OCI-LY7 (cell line): ENCODE data around the gene NOM1. TPM values are rescaled to one million over a fixed set of nuclear protein-coding genes. Genes with fewer than 3 reads are reported as not detected.

ENCODE experiments used
- BruUV-seq: library from RNA; stranded (reverse); fragments of 400-500 nt; replicated peaks from 2 replicates; lab custom pipeline; 2021; lab: Mats Ljungman, UMichigan
- CTCF ChIA-PET: fragments of 300-600 bp; sonication (Branson Sonifier 250); formaldehyde crosslinking; loops from one replicate; lab custom pipeline; 2022; ENCODE audit warnings: antibody characterized with exemption; ENCODE audit not compliant: unreplicated experiment; lab: Charles Lee
- POLR2A ChIA-PET: fragments of 300-600 bp; sonication (Branson Sonifier 250); formaldehyde crosslinking; loops from one replicate; lab custom pipeline; 2022; ENCODE audit warnings: antibody characterized with exemption; lab: Charles Lee
- DNase-seq: peaks from one replicate; pipeline ENCODE4 v3.0.0-alpha.2; 2015; ENCODE audit warnings: low spot score
- H2AFZ ChIP-seq: fragments of 200-600 bp; sonication (generic), shearing (Covaris generic); 2 replicates; pipeline ENCODE4 v1.6.1; 2014; ENCODE audit warnings: mild to moderate bottlenecking, antibody characterized with exemption, low read length, moderate library complexity
- H3K27ac ChIP-seq: fragments of 200-600 bp; sonication (generic); 2 replicates; pipeline ENCODE4 v1.5.1; 2014; ENCODE audit warnings: mixed run types, low read depth, mild to moderate bottlenecking, moderate library complexity, low read length, inconsistent platforms; ENCODE audit not compliant: poor library complexity, severe bottlenecking
- H3K36me3 ChIP-seq: fragments of 200-600 bp; sonication (generic); 2 replicates; pipeline ENCODE4 v1.6.1; 2014; ENCODE audit warnings: mild to moderate bottlenecking, antibody characterized with exemption, low read length, moderate library complexity, mixed read lengths; ENCODE audit not compliant: insufficient read depth
- H3K4me1 ChIP-seq: fragments of 200-600 bp; sonication (generic); 2 replicates; pipeline ENCODE4 v1.5.1; 2014; ENCODE audit warnings: mild to moderate bottlenecking, low read length; ENCODE audit not compliant: insufficient read depth, poor library complexity, severe bottlenecking
- H3K4me2 ChIP-seq: fragments of 200-600 bp; sonication (generic); 2 replicates; pipeline ENCODE4 v1.6.1; 2014; ENCODE audit warnings: mild to moderate bottlenecking, low read length
- H3K4me3 ChIP-seq: fragments of 200-600 bp; sonication (generic); 2 replicates; pipeline ENCODE4 v1.5.1; 2014; ENCODE audit warnings: mild to moderate bottlenecking, low read depth, low read length; ENCODE audit not compliant: poor library complexity, severe bottlenecking
- H3K79me2 ChIP-seq: fragments of 200-600 bp; sonication (generic); 2 replicates; pipeline ENCODE4 v1.6.1; 2016; ENCODE audit warnings: low read depth, mild to moderate bottlenecking, low read length, moderate library complexity, mixed read lengths; ENCODE audit not compliant: insufficient read depth
- H3K9me2 ChIP-seq: fragments of 200-600 bp; sonication (generic); 2 replicates; pipeline ENCODE4 v1.6.1; 2016; ENCODE audit warnings: mild to moderate bottlenecking, low read length, mixed read lengths; ENCODE audit not compliant: insufficient read depth
- H3K9me3 ChIP-seq: fragments of 200-600 bp; sonication (generic); 2 replicates; pipeline ENCODE4 v1.6.1; 2014; ENCODE audit warnings: mild to moderate bottlenecking, mixed run types, low read length, mixed read lengths
- H4K20me1 ChIP-seq: fragments of 200-600 bp; sonication (generic); 2 replicates; pipeline ENCODE4 v1.6.1; 2014; ENCODE audit warnings: mild to moderate bottlenecking, antibody characterized with exemption, low read length, moderate library complexity, mixed read lengths; ENCODE audit not compliant: insufficient read depth
- EZH2phosphoT487 ChIP-seq: fragments of 200-600 bp; sonication (generic); IDR thresholded peaks from 2 replicates; pipeline ENCODE4 v1.6.1; 2018; ENCODE audit warnings: low read depth, borderline replicate concordance, mild to moderate bottlenecking, mixed run types, antibody characterized with exemption, low read length, moderate library complexity, mixed read lengths
- intact Hi-C: fragments of 100-400 bp; cut with micrococcal nuclease; formaldehyde crosslinking; loops from one replicate; pipeline ENCODE4 v1.10.0; 2022; ENCODE audit not compliant: unreplicated experiment
- total RNA-seq, 2 experiments: library from RNA; depleted of rRNA in 1 of 2; stranded (reverse); fragments of >200 nt in 1 of 2; shearing (Covaris generic) in 1 of 2; gene quantifications; 2 replicates each; pipeline ENCODE4 v1.2.3, GENCODE V29; 2014 to 2022
- TF ChIP-seq, protein P1 (sequence below): fragments of 200-600 bp; sonication (generic); conservative IDR thresholded peaks from 2 replicates; pipeline ENCODE4 v1.5.1; 2014; ENCODE audit warnings: mild to moderate bottlenecking, antibody characterized with exemption, low read length, moderate library complexity, mixed read lengths

NOM1 gene
- total RNA-seq, 2 experiments from 2014 or later, result 40.2 to 59.9 TPM

DNA sequence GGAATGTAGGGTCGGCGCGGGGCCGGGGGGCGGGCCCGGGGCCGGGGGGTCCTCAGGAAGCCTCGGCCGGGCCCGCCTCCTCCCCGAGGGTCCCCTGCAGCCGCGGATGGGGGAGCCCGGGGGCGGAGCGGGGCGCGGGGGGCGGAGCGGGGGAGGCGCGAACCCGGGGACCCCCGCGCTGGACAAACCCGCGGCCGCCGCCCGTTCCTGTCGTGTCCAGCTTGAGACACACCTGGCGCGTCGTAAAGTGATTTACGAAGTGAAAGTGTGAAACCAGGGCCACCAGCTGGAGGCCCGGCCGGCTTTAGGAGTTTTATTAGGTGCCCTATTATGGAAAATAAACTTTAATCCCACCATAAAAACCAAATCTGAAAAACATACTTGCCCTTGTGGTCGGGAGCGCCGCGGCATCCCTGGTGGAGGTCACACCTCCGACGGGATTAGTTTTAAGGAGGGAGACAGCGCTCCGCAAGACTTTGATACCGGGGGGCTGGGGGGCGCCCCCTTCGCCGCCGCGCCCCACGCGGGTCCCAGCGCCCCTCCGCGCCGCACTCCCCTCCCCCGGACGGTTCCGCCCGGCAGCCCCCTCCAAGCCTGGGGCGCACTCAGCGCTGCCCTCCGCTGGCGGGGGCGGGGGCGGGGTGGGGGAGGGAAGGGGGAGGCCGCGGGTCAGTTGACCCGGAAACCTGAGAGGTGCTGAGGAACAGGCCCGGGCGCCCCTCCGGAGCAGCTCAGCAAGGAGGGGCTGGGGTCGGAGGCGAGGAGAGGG, 50.6 kb downstream of the NOM1 start:
- H2AFZ ChIP-seq, result no peak overlapping the region
- DNase-seq, result no peak
- BruUV-seq, result no TSS peak
- H4K20me1 ChIP-seq, result no peaks in the 10 kb centered on the region
- H3K9me3 ChIP-seq, result no peaks in the 10 kb centered on the region
- ChIA-PET CTCF (no interaction called here), POLR2A (no interaction called here)
- peak overlapping the region; percentile 51; the same call in 1 of the 2 replicates for H3K4me2 ChIP-seq
- no peak for TF ChIP-seq EZH2phosphoT487
- TF ChIP-seq, protein P1, sequence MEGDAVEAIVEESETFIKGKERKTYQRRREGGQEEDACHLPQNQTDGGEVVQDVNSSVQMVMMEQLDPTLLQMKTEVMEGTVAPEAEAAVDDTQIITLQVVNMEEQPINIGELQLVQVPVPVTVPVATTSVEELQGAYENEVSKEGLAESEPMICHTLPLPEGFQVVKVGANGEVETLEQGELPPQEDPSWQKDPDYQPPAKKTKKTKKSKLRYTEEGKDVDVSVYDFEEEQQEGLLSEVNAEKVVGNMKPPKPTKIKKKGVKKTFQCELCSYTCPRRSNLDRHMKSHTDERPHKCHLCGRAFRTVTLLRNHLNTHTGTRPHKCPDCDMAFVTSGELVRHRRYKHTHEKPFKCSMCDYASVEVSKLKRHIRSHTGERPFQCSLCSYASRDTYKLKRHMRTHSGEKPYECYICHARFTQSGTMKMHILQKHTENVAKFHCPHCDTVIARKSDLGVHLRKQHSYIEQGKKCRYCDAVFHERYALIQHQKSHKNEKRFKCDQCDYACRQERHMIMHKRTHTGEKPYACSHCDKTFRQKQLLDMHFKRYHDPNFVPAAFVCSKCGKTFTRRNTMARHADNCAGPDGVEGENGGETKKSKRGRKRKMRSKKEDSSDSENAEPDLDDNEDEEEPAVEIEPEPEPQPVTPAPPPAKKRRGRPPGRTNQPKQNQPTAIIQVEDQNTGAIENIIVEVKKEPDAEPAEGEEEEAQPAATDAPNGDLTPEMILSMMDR, result no peak
- no peak overlapping the region for H3K27ac ChIP-seq
- no peak overlapping the region for H3K4me3 ChIP-seq
- intact Hi-C loops, result no loop called here
- no peaks in the 10 kb centered on the region for H3K79me2 ChIP-seq
- peaks cover 3% of the 10 kb centered on the region for H3K4me1 ChIP-seq
- no peaks in the 10 kb centered on the region for H3K36me3 ChIP-seq
- H3K9me2 ChIP-seq, result no peaks in the 10 kb centered on the region

DNA sequence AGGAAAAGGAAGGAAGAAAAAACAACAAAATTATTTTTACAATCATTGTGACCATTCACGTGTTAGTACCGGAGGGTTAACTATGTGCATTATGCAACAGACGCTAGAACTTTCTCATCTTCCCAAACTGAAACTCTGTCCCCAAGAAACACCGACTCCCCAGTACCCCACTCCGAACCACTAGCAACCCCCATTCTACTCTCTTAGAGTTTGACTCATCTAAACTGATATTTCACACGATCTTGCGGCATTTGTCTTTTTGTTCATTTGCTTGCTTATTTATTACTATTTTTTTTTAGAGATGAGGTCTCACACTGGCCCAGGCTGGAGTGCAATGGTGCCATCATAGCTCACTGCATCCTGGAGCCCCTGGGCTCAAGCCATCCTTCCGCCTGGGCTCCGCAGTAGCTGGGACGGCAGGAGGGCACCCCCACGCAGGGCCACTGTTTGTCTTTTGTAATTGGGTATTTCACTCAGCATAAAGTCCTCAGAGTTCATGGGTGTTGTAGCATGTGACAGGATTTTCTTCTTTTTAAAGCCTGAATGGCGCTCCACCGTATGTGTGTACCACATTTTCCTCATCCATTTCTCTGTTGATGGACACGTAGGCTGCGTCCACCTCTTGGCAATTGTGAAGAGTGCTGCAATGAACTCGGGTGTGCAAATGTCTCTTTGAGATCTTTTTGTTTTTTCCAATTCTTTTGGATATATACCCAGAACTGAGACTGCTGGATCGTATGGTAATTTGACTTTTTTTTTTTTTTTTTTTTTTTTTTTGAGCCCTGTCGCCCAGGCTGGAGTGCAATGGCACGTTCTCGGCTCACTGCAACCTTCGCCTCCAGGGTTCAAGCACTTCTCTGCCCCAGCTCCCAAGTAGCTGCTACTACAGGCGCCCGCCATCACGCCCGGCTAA, 51.5 kb downstream of the NOM1 start:
- intact Hi-C loops, result no loop called here
- H3K4me3 ChIP-seq, result no peak overlapping the region
- H4K20me1 ChIP-seq, result no peaks in the 10 kb centered on the region
- no TSS peak for BruUV-seq
- H2AFZ ChIP-seq, result no peak overlapping the region
- peak; percentile 32; the same call in 1 of the 2 replicates for TF ChIP-seq EZH2phosphoT487
- TF ChIP-seq, protein P1, result no peak
- DNase-seq, result no peak
- H3K9me3 ChIP-seq, result no peaks in the 10 kb centered on the region
- peaks cover 3% of the 10 kb centered on the region for H3K4me1 ChIP-seq
- no peaks in the 10 kb centered on the region for H3K9me2 ChIP-seq
- no peaks in the 10 kb centered on the region for H3K36me3 ChIP-seq
- H3K79me2 ChIP-seq, result no peaks in the 10 kb centered on the region
- no peak overlapping the region for H3K27ac ChIP-seq
- no peak overlapping the region; the same call in 1 of the 2 replicates for H3K4me2 ChIP-seq
- ChIA-PET POLR2A (interaction anchor here (0.5 kb wide), 1 partner anchor 31 kb away, joined by 4 read pairs; no protein-coding TSS in a partner anchor), CTCF (no interaction called here)
